ENCODE results near the gene PNMA8B. TPM values are rescaled to one million over a fixed set of nuclear protein-coding genes. Genes with fewer than 3 reads are reported as not detected.
A peak's percentile ranks its signal among the peaks of the same experiment; 100 is the strongest.

The PNMA8B gene
- total and polyA plus RNA-seq, 7 donors, result 0.16 to 0.52 (median 0.34) TPM

DNA sequence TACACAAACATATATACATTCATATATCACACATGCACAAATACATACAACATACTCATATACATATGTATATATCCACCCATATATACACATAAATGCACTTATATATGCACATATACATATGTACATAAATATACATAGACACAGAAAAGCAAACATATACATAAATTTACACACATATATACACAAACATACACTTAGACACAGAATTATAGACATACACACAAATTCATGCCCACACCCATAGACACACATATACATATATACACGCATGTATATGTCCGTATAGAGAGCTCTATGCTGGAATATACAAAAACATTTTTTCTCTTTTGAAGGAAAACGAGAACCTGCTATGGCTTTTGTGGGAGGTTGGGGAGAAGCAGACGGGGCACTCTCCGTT is 44.9 kb downstream of the PNMA8B start:
- no peaks in the 10 kb centered on the region for H3K27me3 ChIP-seq (ENCODE audit: insufficient read depth in 3 of 3, low read length in 2 of 3)
- peaks cover 4% of the 10 kb centered on the region for H3K4me1 ChIP-seq
- no peak overlapping the region for H3K4me3 ChIP-seq
- intact Hi-C loops (cut with DNase I), result no loop called here
- peak overlapping the region; percentile 56 for H3K27ac ChIP-seq
- 44 to 50% (median 45%) methylated on average over 5 of the region's 5 CpGs for WGBS, 3 donors
- no peaks in the 10 kb centered on the region for H3K36me3 ChIP-seq (ENCODE audit: insufficient read depth in 1 of 2, low read depth in 1 of 2)
- H3K9me3 ChIP-seq, result no peaks in the 10 kb centered on the region
- ATAC-seq (no peak), DNase-seq (no peak)
- TF ChIP-seq, protein P1, sequence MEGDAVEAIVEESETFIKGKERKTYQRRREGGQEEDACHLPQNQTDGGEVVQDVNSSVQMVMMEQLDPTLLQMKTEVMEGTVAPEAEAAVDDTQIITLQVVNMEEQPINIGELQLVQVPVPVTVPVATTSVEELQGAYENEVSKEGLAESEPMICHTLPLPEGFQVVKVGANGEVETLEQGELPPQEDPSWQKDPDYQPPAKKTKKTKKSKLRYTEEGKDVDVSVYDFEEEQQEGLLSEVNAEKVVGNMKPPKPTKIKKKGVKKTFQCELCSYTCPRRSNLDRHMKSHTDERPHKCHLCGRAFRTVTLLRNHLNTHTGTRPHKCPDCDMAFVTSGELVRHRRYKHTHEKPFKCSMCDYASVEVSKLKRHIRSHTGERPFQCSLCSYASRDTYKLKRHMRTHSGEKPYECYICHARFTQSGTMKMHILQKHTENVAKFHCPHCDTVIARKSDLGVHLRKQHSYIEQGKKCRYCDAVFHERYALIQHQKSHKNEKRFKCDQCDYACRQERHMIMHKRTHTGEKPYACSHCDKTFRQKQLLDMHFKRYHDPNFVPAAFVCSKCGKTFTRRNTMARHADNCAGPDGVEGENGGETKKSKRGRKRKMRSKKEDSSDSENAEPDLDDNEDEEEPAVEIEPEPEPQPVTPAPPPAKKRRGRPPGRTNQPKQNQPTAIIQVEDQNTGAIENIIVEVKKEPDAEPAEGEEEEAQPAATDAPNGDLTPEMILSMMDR (IDR thresholded peaks at IDR 0.05), result no peak

DNA sequence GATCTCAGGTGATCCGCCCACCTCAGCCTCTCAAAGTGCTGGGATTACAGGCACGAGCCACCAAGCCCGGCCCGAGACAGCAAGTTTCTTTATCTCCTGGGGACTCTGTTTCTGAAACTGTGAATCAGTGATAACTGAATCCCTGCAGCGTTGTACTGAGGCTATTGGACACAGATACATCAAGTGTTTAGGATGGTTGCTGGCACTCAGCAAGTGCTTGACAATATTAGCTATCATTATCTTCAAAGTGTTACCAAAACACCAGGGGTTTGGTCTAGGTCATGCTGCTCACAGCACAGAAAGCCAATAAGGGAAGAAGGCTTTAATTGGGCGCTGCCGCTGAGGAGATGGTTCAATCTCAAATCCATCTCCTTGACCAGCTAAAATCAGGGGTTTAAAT is 46.4 kb downstream of the PNMA8B start:
- DNase-seq, result no peak
- H3K4me1 ChIP-seq, result peaks cover 4% of the 10 kb centered on the region
- TF ChIP-seq, protein P1 (IDR thresholded peaks at IDR 0.05), result no peak
- H3K4me3 ChIP-seq, result no peak overlapping the region
- ATAC-seq, result no peak
- H3K27ac ChIP-seq, result no peak overlapping the region
- WGBS, 3 donors, result 62 to 71% (median 63%) methylated on average over 7 of the region's 7 CpGs
- H3K36me3 ChIP-seq (ENCODE audit: insufficient read depth in 1 of 2, low read depth in 1 of 2), result no peaks in the 10 kb centered on the region
- intact Hi-C loops (cut with DNase I), result no loop called here
- H3K27me3 ChIP-seq (ENCODE audit: insufficient read depth in 3 of 3, low read length in 2 of 3), result no peaks in the 10 kb centered on the region
- H3K9me3 ChIP-seq, result no peaks in the 10 kb centered on the region

DNA sequence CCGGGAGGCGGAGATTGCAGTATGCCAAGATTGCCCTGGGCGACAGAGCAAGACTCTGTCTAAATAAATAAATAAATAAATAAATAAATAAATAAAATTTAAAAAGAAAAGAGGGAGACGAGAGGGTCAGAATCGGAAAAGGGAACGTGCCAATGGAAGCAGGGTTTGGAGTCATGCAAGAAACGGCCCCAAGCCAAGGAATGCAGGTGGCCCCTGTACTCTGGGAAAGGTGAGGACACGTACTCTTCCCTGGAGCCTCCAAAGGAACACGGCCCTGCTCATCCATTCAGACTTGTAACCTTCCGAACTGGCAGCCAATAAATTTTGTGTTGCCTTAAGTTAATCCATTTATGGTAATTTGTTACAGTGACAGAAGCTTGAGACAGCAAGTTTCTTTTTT is 47.1 kb downstream of the PNMA8B start:
- no peaks in the 10 kb centered on the region for H3K9me3 ChIP-seq
- H3K4me1 ChIP-seq, result peaks cover 4% of the 10 kb centered on the region
- H3K36me3 ChIP-seq (ENCODE audit: insufficient read depth in 1 of 2, low read depth in 1 of 2), result no peaks in the 10 kb centered on the region
- H3K4me3 ChIP-seq, result no peak overlapping the region
- H3K27me3 ChIP-seq (ENCODE audit: insufficient read depth in 3 of 3, low read length in 2 of 3), result no peaks in the 10 kb centered on the region
- ATAC-seq, result no peak
- intact Hi-C loops (cut with DNase I), result no loop called here
- DNase-seq, result no peak
- H3K27ac ChIP-seq, result no peak overlapping the region
- WGBS, 3 donors, result 78 to 94% (median 83%) methylated on average over 10 of the region's 10 CpGs
- TF ChIP-seq, protein P1 (IDR thresholded peaks at IDR 0.05), result no peak

DNA sequence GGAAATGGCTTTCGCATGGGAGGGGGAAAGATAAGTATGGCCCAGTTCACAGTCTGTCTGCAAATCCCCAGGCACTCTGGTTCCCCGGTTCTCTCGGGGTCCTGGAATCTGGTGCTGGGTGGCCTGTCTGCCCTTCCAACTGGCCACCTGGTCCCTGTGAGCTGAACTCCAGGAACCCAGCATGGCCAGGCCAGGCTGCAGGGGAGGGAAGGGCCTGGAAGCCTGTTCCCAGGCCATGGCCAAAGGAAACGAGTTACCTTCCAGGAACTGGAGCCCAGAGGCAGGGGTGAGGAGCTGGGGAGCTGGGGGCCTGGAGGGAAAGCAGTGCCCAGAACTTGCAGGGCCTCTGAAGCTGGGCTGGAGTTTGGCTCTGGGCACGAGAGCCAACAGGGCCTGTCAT is 47.8 kb downstream of the PNMA8B start:
- H3K4me1 ChIP-seq, result peaks cover 8% of the 10 kb centered on the region
- TF ChIP-seq, protein P1 (IDR thresholded peaks at IDR 0.05), result no peak
- no peak overlapping the region for H3K27ac ChIP-seq
- no peak for ATAC-seq
- DNase-seq, result no peak
- H3K36me3 ChIP-seq (ENCODE audit: insufficient read depth in 1 of 2, low read depth in 1 of 2), result no peaks in the 10 kb centered on the region
- H3K9me3 ChIP-seq, result no peaks in the 10 kb centered on the region
- no peaks in the 10 kb centered on the region for H3K27me3 ChIP-seq (ENCODE audit: insufficient read depth in 3 of 3, low read length in 2 of 3)
- no peak overlapping the region for H3K4me3 ChIP-seq
- intact Hi-C loops (cut with DNase I), result no loop called here
- WGBS, 3 donors, result 45 to 58% (median 52%) methylated on average over 5 of the region's 5 CpGs

DNA sequence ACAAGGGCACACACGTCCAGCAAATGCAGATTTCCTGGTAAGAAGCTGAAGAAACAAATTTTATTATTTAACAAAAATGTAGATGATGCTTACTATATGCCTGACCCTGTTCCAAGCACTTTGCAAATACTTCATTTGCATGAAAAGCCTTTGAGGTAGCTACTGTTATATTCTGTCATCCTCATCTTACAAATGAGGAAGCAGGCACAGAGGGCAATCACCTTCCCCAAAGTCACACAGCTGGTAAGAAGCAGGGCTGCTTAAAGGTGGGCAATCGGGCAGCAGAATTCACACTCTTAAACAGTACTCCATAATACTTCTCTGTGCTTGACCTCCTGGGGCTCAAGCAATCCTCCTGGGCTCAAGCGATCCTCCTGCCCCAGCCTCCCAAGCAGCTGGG is 48.7 kb downstream of the PNMA8B start:
- no peaks in the 10 kb centered on the region for H3K36me3 ChIP-seq (ENCODE audit: insufficient read depth in 1 of 2, low read depth in 1 of 2)
- ATAC-seq, result no peak
- H3K4me1 ChIP-seq, result peaks cover 10% of the 10 kb centered on the region
- no peak overlapping the region for H3K27ac ChIP-seq
- H3K27me3 ChIP-seq (ENCODE audit: insufficient read depth in 3 of 3, low read length in 2 of 3), result no peaks in the 10 kb centered on the region
- intact Hi-C loops (cut with DNase I), result no loop called here
- H3K4me3 ChIP-seq, result no peak overlapping the region
- WGBS, 3 donors, result 54 to 57% (median 56%) methylated on average over 3 of the region's 3 CpGs
- no peaks in the 10 kb centered on the region for H3K9me3 ChIP-seq
- TF ChIP-seq, protein P1 (IDR thresholded peaks at IDR 0.05), result no peak
- no peak for DNase-seq

All from psoas muscle (tissue), 8 donors.